H1 (cell line): ENCODE data around the gene LRRC4C. TPM values are rescaled to one million over a fixed set of nuclear protein-coding genes. Genes with fewer than 3 reads are reported as not detected.

ENCODE experiments used
- E2F6 ChIP-seq: IDR thresholded peaks from 2 replicates; pipeline ENCODE4 v1.6.1; 2012; ENCODE audit warnings: inconsistent platforms
- EZH2 ChIP-seq: fragments of 200-600 bp; sonication (generic); IDR thresholded peaks from 2 replicates; pipeline ENCODE4 v1.7.1; 2012; ENCODE audit warnings: low read depth, mild to moderate bottlenecking, moderate library complexity, low read length, inconsistent platforms; ENCODE audit not compliant: severe bottlenecking
- KDM4A ChIP-seq: IDR thresholded peaks from one replicate; pipeline ENCODE4 v1.7.1; 2012; ENCODE audit warnings: low read depth, mild to moderate bottlenecking, moderate library complexity, low read length, inconsistent platforms; ENCODE audit not compliant: severe bottlenecking
- PHF8 ChIP-seq: fragments of 200-600 bp; sonication (generic); conservative IDR thresholded peaks from 2 replicates; pipeline ENCODE4 v1.7.1; 2012; ENCODE audit warnings: low read depth, mild to moderate bottlenecking, inconsistent platforms, low read length, moderate library complexity
- RBBP5 ChIP-seq: IDR thresholded peaks from 2 replicates; pipeline ENCODE4 v1.7.1; 2012; ENCODE audit warnings: low read depth, mild to moderate bottlenecking, inconsistent platforms, low read length, moderate library complexity, borderline replicate concordance
- polyA plus RNA-seq, 7 experiments: library from polyadenylated mRNA; depleted of rRNA in 3 of 7; stranded (reverse) in 5 of 7; unstranded in 2 of 7; fragments of >200 nt in 5 of 7; fragments of 200-250 nt in 2 of 7; gene quantifications; 1 replicate in 5 of 7; 2 replicates in 1 of 7; 4 replicates in 1 of 7; pipeline versions ENCODE4 v1.2.1 to v1.2.3, GENCODE V29; 2011 to 2013; ENCODE audit warnings: missing spikeins in 2 of 7, mixed read lengths in 2 of 7
- total RNA-seq: library from RNA; stranded (reverse); fragmentation: NEBNext Ultra II Directional; extraction: Animal tissue kit (Norgen Biotek cat#: 25700); gene quantifications from 2 replicates; pipeline ENCODE4 v1.2.1, GENCODE V29; 2021
- TF ChIP-seq, protein P1 (sequence below): fragments of 300-600 bp; sonication (generic); IDR thresholded peaks from 2 replicates; pipeline ENCODE4 v1.7.1; 2012; ENCODE audit warnings: low read length, moderate library complexity, mild to moderate bottlenecking, inconsistent platforms; ENCODE audit not compliant: insufficient replicate concordance

Gene LRRC4C
- total and polyA plus RNA-seq, 2 of the 8 experiments (the other 6 are each of a cell fraction or from before 2014, with no cell fraction given), result 0.23 to 2.2 TPM

GRCh38 chr11:40178470-40178869 lies 1281.0 kb downstream of the LRRC4C start (continued):
- TF ChIP-seq, protein P1, sequence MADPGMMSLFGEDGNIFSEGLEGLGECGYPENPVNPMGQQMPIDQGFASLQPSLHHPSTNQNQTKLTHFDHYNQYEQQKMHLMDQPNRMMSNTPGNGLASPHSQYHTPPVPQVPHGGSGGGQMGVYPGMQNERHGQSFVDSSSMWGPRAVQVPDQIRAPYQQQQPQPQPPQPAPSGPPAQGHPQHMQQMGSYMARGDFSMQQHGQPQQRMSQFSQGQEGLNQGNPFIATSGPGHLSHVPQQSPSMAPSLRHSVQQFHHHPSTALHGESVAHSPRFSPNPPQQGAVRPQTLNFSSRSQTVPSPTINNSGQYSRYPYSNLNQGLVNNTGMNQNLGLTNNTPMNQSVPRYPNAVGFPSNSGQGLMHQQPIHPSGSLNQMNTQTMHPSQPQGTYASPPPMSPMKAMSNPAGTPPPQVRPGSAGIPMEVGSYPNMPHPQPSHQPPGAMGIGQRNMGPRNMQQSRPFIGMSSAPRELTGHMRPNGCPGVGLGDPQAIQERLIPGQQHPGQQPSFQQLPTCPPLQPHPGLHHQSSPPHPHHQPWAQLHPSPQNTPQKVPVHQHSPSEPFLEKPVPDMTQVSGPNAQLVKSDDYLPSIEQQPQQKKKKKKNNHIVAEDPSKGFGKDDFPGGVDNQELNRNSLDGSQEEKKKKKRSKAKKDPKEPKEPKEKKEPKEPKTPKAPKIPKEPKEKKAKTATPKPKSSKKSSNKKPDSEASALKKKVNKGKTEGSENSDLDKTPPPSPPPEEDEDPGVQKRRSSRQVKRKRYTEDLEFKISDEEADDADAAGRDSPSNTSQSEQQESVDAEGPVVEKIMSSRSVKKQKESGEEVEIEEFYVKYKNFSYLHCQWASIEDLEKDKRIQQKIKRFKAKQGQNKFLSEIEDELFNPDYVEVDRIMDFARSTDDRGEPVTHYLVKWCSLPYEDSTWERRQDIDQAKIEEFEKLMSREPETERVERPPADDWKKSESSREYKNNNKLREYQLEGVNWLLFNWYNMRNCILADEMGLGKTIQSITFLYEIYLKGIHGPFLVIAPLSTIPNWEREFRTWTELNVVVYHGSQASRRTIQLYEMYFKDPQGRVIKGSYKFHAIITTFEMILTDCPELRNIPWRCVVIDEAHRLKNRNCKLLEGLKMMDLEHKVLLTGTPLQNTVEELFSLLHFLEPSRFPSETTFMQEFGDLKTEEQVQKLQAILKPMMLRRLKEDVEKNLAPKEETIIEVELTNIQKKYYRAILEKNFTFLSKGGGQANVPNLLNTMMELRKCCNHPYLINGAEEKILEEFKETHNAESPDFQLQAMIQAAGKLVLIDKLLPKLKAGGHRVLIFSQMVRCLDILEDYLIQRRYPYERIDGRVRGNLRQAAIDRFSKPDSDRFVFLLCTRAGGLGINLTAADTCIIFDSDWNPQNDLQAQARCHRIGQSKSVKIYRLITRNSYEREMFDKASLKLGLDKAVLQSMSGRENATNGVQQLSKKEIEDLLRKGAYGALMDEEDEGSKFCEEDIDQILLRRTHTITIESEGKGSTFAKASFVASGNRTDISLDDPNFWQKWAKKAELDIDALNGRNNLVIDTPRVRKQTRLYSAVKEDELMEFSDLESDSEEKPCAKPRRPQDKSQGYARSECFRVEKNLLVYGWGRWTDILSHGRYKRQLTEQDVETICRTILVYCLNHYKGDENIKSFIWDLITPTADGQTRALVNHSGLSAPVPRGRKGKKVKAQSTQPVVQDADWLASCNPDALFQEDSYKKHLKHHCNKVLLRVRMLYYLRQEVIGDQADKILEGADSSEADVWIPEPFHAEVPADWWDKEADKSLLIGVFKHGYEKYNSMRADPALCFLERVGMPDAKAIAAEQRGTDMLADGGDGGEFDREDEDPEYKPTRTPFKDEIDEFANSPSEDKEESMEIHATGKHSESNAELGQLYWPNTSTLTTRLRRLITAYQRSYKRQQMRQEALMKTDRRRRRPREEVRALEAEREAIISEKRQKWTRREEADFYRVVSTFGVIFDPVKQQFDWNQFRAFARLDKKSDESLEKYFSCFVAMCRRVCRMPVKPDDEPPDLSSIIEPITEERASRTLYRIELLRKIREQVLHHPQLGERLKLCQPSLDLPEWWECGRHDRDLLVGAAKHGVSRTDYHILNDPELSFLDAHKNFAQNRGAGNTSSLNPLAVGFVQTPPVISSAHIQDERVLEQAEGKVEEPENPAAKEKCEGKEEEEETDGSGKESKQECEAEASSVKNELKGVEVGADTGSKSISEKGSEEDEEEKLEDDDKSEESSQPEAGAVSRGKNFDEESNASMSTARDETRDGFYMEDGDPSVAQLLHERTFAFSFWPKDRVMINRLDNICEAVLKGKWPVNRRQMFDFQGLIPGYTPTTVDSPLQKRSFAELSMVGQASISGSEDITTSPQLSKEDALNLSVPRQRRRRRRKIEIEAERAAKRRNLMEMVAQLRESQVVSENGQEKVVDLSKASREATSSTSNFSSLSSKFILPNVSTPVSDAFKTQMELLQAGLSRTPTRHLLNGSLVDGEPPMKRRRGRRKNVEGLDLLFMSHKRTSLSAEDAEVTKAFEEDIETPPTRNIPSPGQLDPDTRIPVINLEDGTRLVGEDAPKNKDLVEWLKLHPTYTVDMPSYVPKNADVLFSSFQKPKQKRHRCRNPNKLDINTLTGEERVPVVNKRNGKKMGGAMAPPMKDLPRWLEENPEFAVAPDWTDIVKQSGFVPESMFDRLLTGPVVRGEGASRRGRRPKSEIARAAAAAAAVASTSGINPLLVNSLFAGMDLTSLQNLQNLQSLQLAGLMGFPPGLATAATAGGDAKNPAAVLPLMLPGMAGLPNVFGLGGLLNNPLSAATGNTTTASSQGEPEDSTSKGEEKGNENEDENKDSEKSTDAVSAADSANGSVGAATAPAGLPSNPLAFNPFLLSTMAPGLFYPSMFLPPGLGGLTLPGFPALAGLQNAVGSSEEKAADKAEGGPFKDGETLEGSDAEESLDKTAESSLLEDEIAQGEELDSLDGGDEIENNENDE, result no peak
- no peak for TF ChIP-seq RBBP5
- TF ChIP-seq KDM4A, result no peak
- TF ChIP-seq PHF8, result no peak
- no peak for TF ChIP-seq EZH2
- no peak for TF ChIP-seq E2F6
